ENCODE measurements around the gene MYT1.

MYT1 gene

GRCh38 chr20:64194269-64194668 lies 30.0 kb downstream of the MYT1 start:
- no peak for FAIRE-seq

- FAIRE-seq: no peak
Measured at GRCh38 chr20:64196309-64196708, 32.1 kb downstream of the MYT1 start.

- FAIRE-seq: no peak
Measured at GRCh38 chr20:64196847-64197306, 32.6 kb downstream of the MYT1 start.

GRCh38 chr20:64198347-64198746 lies 34.1 kb downstream of the MYT1 start:
- FAIRE-seq: no peak

GRCh38 chr20:64199395-64199794 lies 35.1 kb downstream of the MYT1 start:
- no peak for FAIRE-seq

GRCh38 chr20:64200740-64201139 lies 36.5 kb downstream of the MYT1 start:
- FAIRE-seq: no peak

- FAIRE-seq: no peak
Measured at GRCh38 chr20:64201653-64202052, 37.4 kb downstream of the MYT1 start.

GRCh38 chr20:64203037-64203777 lies 39.0 kb downstream of the MYT1 start:
- no peak for FAIRE-seq

GRCh38 chr20:64205611-64206026 lies 41.4 kb downstream of the MYT1 start:
- FAIRE-seq: no peak

GRCh38 chr20:64206614-64207013 lies 42.4 kb downstream of the MYT1 start:
- no peak for FAIRE-seq

GRCh38 chr20:64207641-64208590 lies 43.7 kb downstream of the MYT1 start:
- FAIRE-seq: no peak

- FAIRE-seq: no peak
Measured at GRCh38 chr20:64209148-64209547, 44.9 kb downstream of the MYT1 start.

GRCh38 chr20:64210656-64211369 lies 46.6 kb downstream of the MYT1 start:
- FAIRE-seq: no peak

- no peak for FAIRE-seq
Measured at GRCh38 chr20:64211874-64212658, 47.8 kb downstream of the MYT1 start.

- FAIRE-seq: no peak
Measured at GRCh38 chr20:64212755-64213154, 48.5 kb downstream of the MYT1 start.

GRCh38 chr20:64214113-64214512 lies 49.9 kb downstream of the MYT1 start:
- FAIRE-seq: no peak

- no peak for FAIRE-seq
Measured at GRCh38 chr20:64214952-64215351, 50.7 kb downstream of the MYT1 start.

GRCh38 chr20:64216036-64216435 lies 51.8 kb downstream of the MYT1 start:
- no peak for FAIRE-seq

- FAIRE-seq: no peak
Measured at GRCh38 chr20:64216910-64217309, 52.7 kb downstream of the MYT1 start.

- FAIRE-seq: no peak
Measured at GRCh38 chr20:64217539-64218221, 53.4 kb downstream of the MYT1 start.

- no peak for FAIRE-seq
Measured at GRCh38 chr20:64219202-64219601, 55.0 kb downstream of the MYT1 start.

GRCh38 chr20:64219730-64220129 lies 55.5 kb downstream of the MYT1 start:
- no peak for FAIRE-seq
